GM12878 (cell line): Measurements from ENCODE around the gene HMGXB4. TPM values are rescaled to one million over a fixed set of nuclear protein-coding genes. Genes with fewer than 3 reads are reported as not detected.

ENCODE experiments used
- ATAC-seq: fragments of 200-7000 bp; cut with Tn5 transposase; 3 replicates; pipeline ENCODE4 v1.9.1; 2020; ENCODE audit warnings: mild to moderate bottlenecking, moderate library complexity
- BruUV-seq: library from RNA; stranded (reverse); fragments of 400-500 nt; replicated peaks from 2 replicates; lab custom pipeline; 2021; lab: Mats Ljungman, UMichigan
- CTCF ChIA-PET: fragments of 300-600 bp; sonication (Branson Sonifier 250); formaldehyde crosslinking; extraction: SDS; loops from one replicate; lab custom pipeline; 2021; ENCODE audit warnings: inconsistent platforms; lab: Yijun Ruan, JAX
- POLR2A ChIA-PET: fragments of 350-600 bp; formaldehyde crosslinking; extraction: SDS; loops from one replicate; lab custom pipeline; 2021; ENCODE audit warnings: inconsistent platforms; lab: Charles Lee
- RAD21 ChIA-PET: fragments of 300-600 bp; sonication (Branson Sonifier 250); formaldehyde crosslinking; loops from one replicate; lab custom pipeline; 2023; ENCODE audit warnings: antibody characterized with exemption; ENCODE audit not compliant: unreplicated experiment; lab: Charles Lee
- SMC1A ChIA-PET: fragments of 300-600 bp; sonication (Branson Sonifier 250); formaldehyde crosslinking; loops from one replicate; lab custom pipeline; 2023; ENCODE audit not compliant: unreplicated experiment, uncharacterized antibody; lab: Charles Lee
- DNase-seq: peaks from one replicate; pipeline ENCODE4 v3.0.0-alpha.2; 2011; ENCODE audit warnings: low read depth, low spot score
- FAIRE-seq: peaks from 3 replicates; lab custom pipeline; 2011; peaks lifted over from hg19 to GRCh38; lab: Jason Lieb, UNC
- H2AFZ ChIP-seq: 2 replicates; pipeline ENCODE4 v1.6.0; 2011; ENCODE audit warnings: low read depth, low read length, control low read depth; ENCODE audit not compliant: control insufficient read depth
- H3K27ac ChIP-seq: 2 replicates; pipeline ENCODE4 v1.5.1; 2011; ENCODE audit warnings: control low read depth; ENCODE audit not compliant: control insufficient read depth, insufficient read depth
- H3K27me3 ChIP-seq, 2 experiments: replicated peaks in 1 of 2; 2 replicates each; pipeline versions ENCODE4 v1.6.0 to v1.6.1; 2011; ENCODE audit warnings: low read length in 1 of 2; ENCODE audit not compliant: control insufficient read depth in 2 of 2, insufficient read depth in 2 of 2
- H3K36me3 ChIP-seq, 2 experiments: 2 replicates each; pipeline ENCODE4 v1.5.1; 2011; ENCODE audit warnings: low read length in 1 of 2; ENCODE audit not compliant: control insufficient read depth in 2 of 2, insufficient read depth in 2 of 2
- H3K4me1 ChIP-seq: 2 replicates; pipeline ENCODE4 v1.6.1; 2011; ENCODE audit warnings: mild to moderate bottlenecking, low read length, moderate library complexity, mixed read lengths; ENCODE audit not compliant: control insufficient read depth, insufficient read depth
- H3K4me2 ChIP-seq: 2 replicates; pipeline ENCODE4 v1.6.0; 2011; ENCODE audit warnings: control low read depth; ENCODE audit not compliant: control insufficient read depth, insufficient read depth
- H3K4me3 ChIP-seq: fragments of 200-600 bp; sonication (generic); 2 replicates; pipeline ENCODE4 v1.5.1; 2016
- H3K79me2 ChIP-seq: 2 replicates; pipeline ENCODE4 v1.6.0; 2011; ENCODE audit warnings: low read length; ENCODE audit not compliant: control insufficient read depth, insufficient read depth
- H3K9ac ChIP-seq: 2 replicates; pipeline ENCODE4 v1.8.0; 2011; ENCODE audit warnings: low read length, control low read depth, mixed read lengths; ENCODE audit not compliant: control insufficient read depth, insufficient read depth
- H3K9me3 ChIP-seq: replicated peaks from 3 replicates; pipeline ENCODE4 v1.5.1; 2011; ENCODE audit warnings: mild to moderate bottlenecking, low read length; ENCODE audit not compliant: control insufficient read depth, insufficient read depth
- H4K20me1 ChIP-seq: 2 replicates; pipeline ENCODE4 v1.6.0; 2011; ENCODE audit not compliant: control insufficient read depth, insufficient read depth
- CREB1 ChIP-seq: IDR thresholded peaks from 2 replicates; pipeline ENCODE4 v1.6.1; 2012; ENCODE audit warnings: low read depth, mild to moderate bottlenecking, inconsistent platforms
- HDAC6 ChIP-seq: fragments of 200-600 bp; sonication (generic); IDR thresholded peaks from one replicate; pipeline ENCODE4 v1.8.0; 2017; ENCODE audit warnings: antibody characterized with exemption; ENCODE audit not compliant: unreplicated experiment
- KDM1A ChIP-seq: fragments of 200-600 bp; sonication (generic); IDR thresholded peaks from 2 replicates; pipeline ENCODE4 v1.6.1; 2016; ENCODE audit warnings: borderline replicate concordance
- LARP7 ChIP-seq: fragments of 450-650 bp; IDR thresholded peaks from 2 replicates; pipeline ENCODE4 v1.6.1; 2017; ENCODE audit warnings: mild to moderate bottlenecking
- MEF2B ChIP-seq: fragments of 450-650 bp; IDR thresholded peaks from 2 replicates; pipeline ENCODE4 v1.6.1; 2018; ENCODE audit warnings: mild to moderate bottlenecking, moderate library complexity; ENCODE audit not compliant: partially characterized antibody, poor library complexity, severe bottlenecking
- NBN ChIP-seq: fragments of 450-650 bp; IDR thresholded peaks from 2 replicates; pipeline ENCODE4 v1.6.1; 2016
- NFXL1 ChIP-seq: fragments of 450-650 bp; IDR thresholded peaks from 2 replicates; pipeline ENCODE4 v1.6.1; 2017; ENCODE audit warnings: antibody characterized with exemption, mild to moderate bottlenecking, borderline replicate concordance
- NRF1 ChIP-seq: conservative IDR thresholded peaks from 2 replicates; pipeline ENCODE4 v1.6.1; 2011; ENCODE audit warnings: mild to moderate bottlenecking, low read depth, low read length, improper control_type of control experiment
- PAX8 ChIP-seq: fragments of 450-650 bp; IDR thresholded peaks from 2 replicates; pipeline ENCODE4 v1.6.1; 2017; ENCODE audit warnings: mild to moderate bottlenecking, moderate library complexity
- RB1 ChIP-seq: fragments of 450-650 bp; formaldehyde crosslinking; IDR thresholded peaks from 2 replicates; pipeline ENCODE4 v1.6.1; 2017; ENCODE audit warnings: mild to moderate bottlenecking, borderline replicate concordance
- SIX5 ChIP-seq: IDR thresholded peaks from 2 replicates; pipeline ENCODE4 v1.6.1; 2011; ENCODE audit warnings: mild to moderate bottlenecking, low read depth, low read length, moderate library complexity; ENCODE audit not compliant: severe bottlenecking
- STAT1 ChIP-seq: fragments of 450-650 bp; conservative IDR thresholded peaks from 2 replicates; pipeline ENCODE4 v1.6.1; 2014; ENCODE audit warnings: antibody characterized with exemption, mild to moderate bottlenecking
- ZBED1 ChIP-seq: IDR thresholded peaks from 2 replicates; pipeline ENCODE4 v1.6.1; 2016; ENCODE audit warnings: borderline replicate concordance
- ZNF274 ChIP-seq: IDR thresholded peaks from one replicate; pipeline ENCODE4 v1.8.0; 2011; ENCODE audit not compliant: insufficient read length, insufficient read depth
- WGBS: methylation state at CpG from one replicate; pipeline ENCODE4 v1.1.6; 2016; ENCODE audit warnings: low lambda C conversion rate; ENCODE audit not compliant: insufficient replicate concordance, insufficient coverage; ENCODE audit errors: missing lambda C conversion rate; 5-methylcytosine and 5-hydroxymethylcytosine counted together
- in situ Hi-C: fragments of 300-500 bp; cut with MboI; formaldehyde crosslinking; loops from 9 replicates; pipeline ENCODE4 v1.14.3; 2018; ENCODE audit warnings: mixed read lengths
- intact Hi-C: fragments of 100-400 bp; cut with micrococcal nuclease; formaldehyde crosslinking; loops from one replicate; pipeline ENCODE4 v1.14.2; 2022; ENCODE audit not compliant: unreplicated experiment
- polyA plus RNA-seq, 11 experiments: library from polyadenylated mRNA; depleted of rRNA in 4 of 11; unstranded in 6 of 11; stranded (reverse) in 5 of 11; fragments of >200 nt; fragmentation: Nextera tagmentation in 4 of 11; fragmentation: Illumina TruSeq in 1 of 11; extraction: Ambion mirVana in 4 of 11; extraction: Trizol in 1 of 11; gene quantifications; 1 replicate in 1 of 11; 2 replicates in 10 of 11; pipeline versions ENCODE4 v1.2.1 to v1.2.3, GENCODE V29; 2011 to 2016; ENCODE audit warnings: inconsistent platforms in 2 of 11, missing spikeins in 2 of 11, low read depth in 1 of 11
- total RNA-seq, 4 experiments: library from RNA; depleted of rRNA in 3 of 4; stranded (reverse); fragments of >200 nt in 3 of 4; fragmentation: Illumina TruSeq in 1 of 4; extraction: Trizol in 1 of 4; gene quantifications; 2 replicates each; pipeline versions ENCODE4 v1.2.1 to v1.2.3, GENCODE V29; 2013 to 2021
- TF ChIP-seq, protein P1 (sequence below), 3 experiments: IDR thresholded peaks in 2 of 3; conservative IDR thresholded peaks in 1 of 3; 2 replicates each; pipeline ENCODE4 v1.5.1; 2011; ENCODE audit warnings: low read depth in 3 of 3, low read length in 3 of 3, mild to moderate bottlenecking in 3 of 3, control low read depth in 2 of 3, moderate library complexity in 2 of 3, inconsistent platforms in 1 of 3, mixed read lengths in 1 of 3; ENCODE audit not compliant: control insufficient read depth in 2 of 3, insufficient read depth in 1 of 3; ENCODE audit errors: extremely low read depth in 1 of 3
- TF ChIP-seq, protein P2 (sequence below): IDR thresholded peaks from 2 replicates; pipeline ENCODE4 v1.6.1; 2012; ENCODE audit warnings: low read depth, low read length, improper control_type of control experiment

The HMGXB4 gene
- total and polyA plus RNA-seq, 10 of the 15 experiments (the other 5 are each of a cell fraction or from before 2014, with no cell fraction given), result 15.5 to 44.5 (median 24.9) TPM

DNA sequence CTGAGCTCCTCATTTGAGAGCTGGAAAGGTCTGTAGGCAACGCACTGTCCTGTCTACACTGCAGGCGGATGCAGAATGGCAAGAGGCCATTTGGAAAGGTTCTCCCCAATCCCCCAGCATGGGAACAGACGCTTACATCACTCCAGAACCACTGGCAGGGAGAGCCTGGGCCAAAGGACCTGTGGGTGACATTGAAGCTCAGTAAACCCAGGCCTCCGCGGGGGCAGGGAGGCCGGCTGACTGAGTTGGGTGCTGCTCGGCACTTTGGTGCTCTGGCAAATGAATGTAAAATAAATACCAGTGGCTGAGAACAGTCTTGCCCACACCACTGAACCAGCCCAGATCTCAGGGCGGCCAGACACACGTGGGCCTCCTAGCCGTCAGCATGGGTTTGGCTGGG lies 64.8 kb downstream of the HMGXB4 start:
- FAIRE-seq (no peak), DNase-seq (no peak), ATAC-seq (no peak)
- RAD21 ChIA-PET, result no interaction called here
- no peaks in the 10 kb centered on the region for H4K20me1 ChIP-seq
- SMC1A ChIA-PET, result no interaction called here
- BruUV-seq, result no TSS peak
- H3K27ac ChIP-seq, result no peak overlapping the region
- H3K9me3 ChIP-seq, result no peaks in the 10 kb centered on the region
- H3K79me2 ChIP-seq, result no peaks in the 10 kb centered on the region
- no peaks in the 10 kb centered on the region for H3K27me3 ChIP-seq
- in situ Hi-C loops, result no loop called here
- TF ChIP-seq LARP7 (no peak), STAT1 (no peak), NRF1 (no peak), CREB1 (no peak), KDM1A (no peak), NFXL1 (no peak), ZNF274 (no peak), ZBED1 (no peak), RB1 (no peak), PAX8 (no peak), HDAC6 (no peak), MEF2B (no peak), NBN (no peak), SIX5 (no peak)
- TF ChIP-seq, protein P1, sequence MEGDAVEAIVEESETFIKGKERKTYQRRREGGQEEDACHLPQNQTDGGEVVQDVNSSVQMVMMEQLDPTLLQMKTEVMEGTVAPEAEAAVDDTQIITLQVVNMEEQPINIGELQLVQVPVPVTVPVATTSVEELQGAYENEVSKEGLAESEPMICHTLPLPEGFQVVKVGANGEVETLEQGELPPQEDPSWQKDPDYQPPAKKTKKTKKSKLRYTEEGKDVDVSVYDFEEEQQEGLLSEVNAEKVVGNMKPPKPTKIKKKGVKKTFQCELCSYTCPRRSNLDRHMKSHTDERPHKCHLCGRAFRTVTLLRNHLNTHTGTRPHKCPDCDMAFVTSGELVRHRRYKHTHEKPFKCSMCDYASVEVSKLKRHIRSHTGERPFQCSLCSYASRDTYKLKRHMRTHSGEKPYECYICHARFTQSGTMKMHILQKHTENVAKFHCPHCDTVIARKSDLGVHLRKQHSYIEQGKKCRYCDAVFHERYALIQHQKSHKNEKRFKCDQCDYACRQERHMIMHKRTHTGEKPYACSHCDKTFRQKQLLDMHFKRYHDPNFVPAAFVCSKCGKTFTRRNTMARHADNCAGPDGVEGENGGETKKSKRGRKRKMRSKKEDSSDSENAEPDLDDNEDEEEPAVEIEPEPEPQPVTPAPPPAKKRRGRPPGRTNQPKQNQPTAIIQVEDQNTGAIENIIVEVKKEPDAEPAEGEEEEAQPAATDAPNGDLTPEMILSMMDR (IDR thresholded peaks at IDR 0.05 in 2 of 3, conservative IDR thresholded peaks at IDR 0.05 in 1 of 3; ENCODE audit: control insufficient read depth in 2 of 3, extremely low read depth in 1 of 3, insufficient read depth in 1 of 3, low read depth in 3 of 3, low read length in 3 of 3), result no peak
- TF ChIP-seq, protein P2, sequence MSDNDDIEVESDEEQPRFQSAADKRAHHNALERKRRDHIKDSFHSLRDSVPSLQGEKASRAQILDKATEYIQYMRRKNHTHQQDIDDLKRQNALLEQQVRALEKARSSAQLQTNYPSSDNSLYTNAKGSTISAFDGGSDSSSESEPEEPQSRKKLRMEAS, result no peak
- 81% methylated on average over 10 of the region's 10 CpGs for WGBS
- H3K4me3 ChIP-seq, result no peak overlapping the region
- H3K4me2 ChIP-seq, result no peak overlapping the region
- CTCF ChIA-PET, result no interaction called here
- POLR2A ChIA-PET, result no interaction called here
- no peak overlapping the region for H2AFZ ChIP-seq
- no peaks in the 10 kb centered on the region for H3K4me1 ChIP-seq
- no peak overlapping the region for H3K9ac ChIP-seq
- intact Hi-C loops, result no loop called here
- peaks cover 0 to 27% of the 10 kb centered on the region in 2 experiments; a peak in 3 of 4 replicates for H3K36me3 ChIP-seq
